A549 (cell line): ENCODE data around the gene DUSP9. TPM values are rescaled to one million over a fixed set of nuclear protein-coding genes. Genes with fewer than 3 reads are reported as not detected.

ENCODE experiments used
- ATAC-seq, 2 experiments: fragments of 200-7000 bp in 1 of 2; fragments of >200 bp in 1 of 2; cut with Nextera tagmentation in 1 of 2; cut with Tn5 transposase in 1 of 2; 3 replicates each; pipeline versions ENCODE4 v1.8.0 to v1.9.1; 2018 to 2020; ENCODE audit warnings: mild to moderate bottlenecking in 1 of 2, moderate library complexity in 1 of 2
- CTCF ChIA-PET: fragments of 300-600 bp; sonication (Branson Sonifier 250); formaldehyde crosslinking; extraction: SDS; loops from one replicate; lab custom pipeline; 2021; ENCODE audit warnings: antibody characterized with exemption, inconsistent platforms; lab: Yijun Ruan, JAX
- POLR2A ChIA-PET: fragments of 350-600 bp; formaldehyde crosslinking; extraction: SDS; loops from one replicate; lab custom pipeline; 2021; ENCODE audit warnings: antibody characterized with exemption, inconsistent platforms; lab: Yijun Ruan, JAX
- DNase-seq, 2 experiments: peaks; one replicate each; pipeline versions ENCODE4 v3.0.0 to v3.0.0-alpha.2; 2011 to 2016; ENCODE audit warnings: low read depth in 1 of 2, low spot score in 1 of 2
- FAIRE-seq: peaks from 2 replicates; lab custom pipeline; 2011; peaks lifted over from hg19 to GRCh38; lab: Jason Lieb, UNC
- H3K27ac ChIP-seq, 2 experiments: fragments of >200 bp; sonication (Bioruptor Twin); formaldehyde crosslinking; 3 replicates each; pipeline ENCODE4 v1.5.1; 2016 to 2017
- H3K4me1 ChIP-seq: fragments of >200 bp; sonication (Bioruptor Twin); formaldehyde crosslinking; 3 replicates; pipeline ENCODE4 v1.6.1; 2016
- H3K4me2 ChIP-seq: fragments of >200 bp; sonication (Bioruptor Twin); formaldehyde crosslinking; 3 replicates; pipeline ENCODE4 v1.6.1; 2016
- H3K4me3 ChIP-seq: fragments of >200 bp; sonication (Bioruptor Twin); formaldehyde crosslinking; 3 replicates; pipeline ENCODE4 v1.5.1; 2016
- H3K9me3 ChIP-seq: fragments of >200 bp; sonication (Bioruptor Twin); formaldehyde crosslinking; 3 replicates; pipeline ENCODE4 v1.6.1; 2016
- CBX2 ChIP-seq: fragments of 200-600 bp; sonication (generic); IDR thresholded peaks from 2 replicates; pipeline ENCODE4 v1.6.1; 2016; ENCODE audit warnings: low read depth, mild to moderate bottlenecking, borderline replicate concordance
- CEBPB ChIP-seq, 2 experiments: fragments of >200 bp in 1 of 2; sonication (Bioruptor Twin) in 1 of 2; formaldehyde crosslinking in 1 of 2; IDR thresholded peaks; 2 replicates each; pipeline ENCODE4 v1.6.1; 2012 to 2016
- CHD2 ChIP-seq: fragments of 150-350 bp; IDR thresholded peaks from 2 replicates; pipeline ENCODE4 v1.6.1; 2014; ENCODE audit warnings: low read length; ENCODE audit not compliant: partially characterized antibody
- ESRRA ChIP-seq: fragments of 150-350 bp; IDR thresholded peaks from 2 replicates; pipeline ENCODE4 v1.6.1; 2014; ENCODE audit warnings: mild to moderate bottlenecking, low read length, borderline replicate concordance
- FOSL2 ChIP-seq, 2 experiments: fragments of 450-650 bp in 1 of 2; fragments of >200 bp in 1 of 2; sonication (Bioruptor Twin) in 1 of 2; formaldehyde crosslinking; IDR thresholded peaks; 2 replicates each; pipeline versions ENCODE4 v1.5.0 to v1.6.1; 2016 to 2020; ENCODE audit warnings: mild to moderate bottlenecking in 1 of 2, moderate library complexity in 1 of 2
- FOXS1 ChIP-seq: fragments of 250-450 bp; sonication (Bioruptor Pico); IDR thresholded peaks from 2 replicates; pipeline ENCODE4 v1.5.0; 2020; ENCODE audit warnings: mild to moderate bottlenecking, moderate library complexity
- HEYL ChIP-seq: fragments of 250-450 bp; sonication (Bioruptor Pico); IDR thresholded peaks from 2 replicates; pipeline ENCODE4 v1.8.0; 2021; ENCODE audit warnings: mild to moderate bottlenecking, moderate library complexity
- HOXA7 ChIP-seq: fragments of 250-450 bp; sonication (Bioruptor Pico); IDR thresholded peaks from 2 replicates; pipeline ENCODE4 v1.5.0; 2020; ENCODE audit warnings: mild to moderate bottlenecking, moderate library complexity
- HOXB13 ChIP-seq: fragments of 250-450 bp; sonication (Bioruptor Pico); IDR thresholded peaks from 2 replicates; pipeline ENCODE4 v1.5.0; 2020; ENCODE audit warnings: low read depth, mild to moderate bottlenecking, moderate library complexity
- KDM1A ChIP-seq: fragments of 200-600 bp; sonication (generic); IDR thresholded peaks from 2 replicates; pipeline ENCODE4 v1.6.1; 2016; ENCODE audit warnings: low read depth, mild to moderate bottlenecking
- MAZ ChIP-seq: fragments of 150-350 bp; IDR thresholded peaks from 2 replicates; pipeline ENCODE4 v1.6.1; 2014; ENCODE audit warnings: antibody characterized with exemption, low read depth, low read length, borderline replicate concordance
- NFE2L2 ChIP-seq: fragments of 150-350 bp; conservative IDR thresholded peaks from 2 replicates; pipeline ENCODE4 v1.6.1; 2014; ENCODE audit warnings: low read length
- PHF8 ChIP-seq: fragments of 200-600 bp; sonication (generic); IDR thresholded peaks from 2 replicates; pipeline ENCODE4 v1.6.1; 2016; ENCODE audit warnings: low read depth, mild to moderate bottlenecking, antibody characterized with exemption, moderate library complexity, borderline replicate concordance
- POLR2AphosphoS2 ChIP-seq: conservative IDR thresholded peaks from 2 replicates; pipeline ENCODE4 v1.6.1; 2012; ENCODE audit warnings: low read length, improper control_type of control experiment, inconsistent platforms
- RCOR1 ChIP-seq: fragments of 150-350 bp; IDR thresholded peaks from 2 replicates; pipeline ENCODE4 v1.6.1; 2014; ENCODE audit warnings: antibody characterized with exemption, low read length, low read depth
- RFX5 ChIP-seq: fragments of 450-650 bp; IDR thresholded peaks from 2 replicates; pipeline ENCODE4 v1.7.1; 2014; ENCODE audit warnings: antibody characterized with exemption, mild to moderate bottlenecking, moderate library complexity
- SREBF2 ChIP-seq: fragments of 450-650 bp; IDR thresholded peaks from 2 replicates; pipeline ENCODE4 v1.6.1; 2014; ENCODE audit warnings: mild to moderate bottlenecking, moderate library complexity
- WGBS: methylation state at CpG from one replicate; pipeline ENCODE4 v1.1.6; 2017; ENCODE audit errors: missing lambda C conversion rate; 5-methylcytosine and 5-hydroxymethylcytosine counted together
- polyA plus RNA-seq, 4 experiments: library from polyadenylated mRNA; depleted of rRNA in 3 of 4; stranded (reverse); fragments of >200 nt; fragmentation: RNase III in 1 of 4; extraction: RNeasy Plus Mini Kit Qiagen cat#74134 plus additional on column Dnase treatment in 1 of 4; gene quantifications; 2 replicates in 3 of 4; 3 replicates in 1 of 4; pipeline ENCODE4 v1.2.3, GENCODE V29; 2011 to 2017
- TF ChIP-seq, protein P1 (sequence below): fragments of 250-450 bp; sonication (Bioruptor Pico); IDR thresholded peaks from 2 replicates; pipeline ENCODE4 v1.5.0; 2021; ENCODE audit warnings: mild to moderate bottlenecking, moderate library complexity, borderline replicate concordance
- TF ChIP-seq, protein P2 (sequence below): fragments of 150-350 bp; IDR thresholded peaks from 2 replicates; pipeline ENCODE4 v1.6.1; 2014; ENCODE audit warnings: low read depth, mild to moderate bottlenecking, low read length
- TF ChIP-seq, protein P3 (sequence below): fragments of >200 bp; sonication (Bioruptor Twin); formaldehyde crosslinking; IDR thresholded peaks from 3 replicates; pipeline ENCODE4 v1.5.1; 2016
- TF ChIP-seq, protein P4 (sequence below): IDR thresholded peaks from 2 replicates; pipeline ENCODE4 v1.6.1; 2012
- TF ChIP-seq, protein P5 (sequence below): fragments of >200 bp; sonication (Bioruptor Twin); formaldehyde crosslinking; IDR thresholded peaks from 2 replicates; pipeline ENCODE4 v1.6.1; 2016

DUSP9 gene
- polyA plus RNA-seq, 2 of the 4 experiments (the other 2 are of a cell fraction): 0.75 to 1.6 TPM

DNA sequence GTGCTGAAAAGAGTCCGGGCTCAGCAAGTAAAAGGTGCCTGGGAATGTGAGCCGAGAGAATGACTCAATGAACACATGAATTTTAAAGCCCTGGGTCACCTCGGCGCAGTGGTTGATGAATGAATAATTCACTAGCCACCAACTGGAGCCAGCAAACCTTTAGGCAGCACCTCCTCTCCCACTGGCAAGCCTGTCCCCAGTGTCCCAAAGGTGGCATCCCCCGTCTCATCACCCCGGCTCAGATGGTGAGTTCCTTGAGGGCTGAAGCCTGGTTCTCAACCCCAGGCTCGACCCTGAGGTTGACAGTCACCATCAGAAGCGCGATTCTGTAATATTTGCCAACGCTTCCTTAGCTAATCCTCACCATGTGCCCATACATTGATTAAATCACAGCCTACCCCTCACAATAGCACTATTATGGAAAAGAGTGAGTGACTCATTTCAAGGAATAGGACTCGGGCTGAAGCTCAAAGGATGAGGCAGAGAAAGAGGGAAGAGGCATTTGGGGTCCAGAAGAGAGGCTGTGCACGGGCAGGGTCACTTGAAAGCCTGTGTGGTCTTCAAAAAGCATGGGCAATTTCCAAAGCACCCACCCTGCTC is 45.4 kb upstream of the DUSP9 start:
- ChIA-PET CTCF (interaction anchor here (0.9 to 3.1 kb wide), 5 partner anchors 8 to 107 kb away, joined by 3 to 45 read pairs (median 5); no protein-coding TSS in a partner anchor), POLR2A (no interaction called here)
- no peak for TF ChIP-seq RCOR1
- no peak for TF ChIP-seq HOXB13
- no peak for TF ChIP-seq SREBF2
- no peak for TF ChIP-seq HEYL (CRISPR knock-in tag)
- Histone ChIP-seq H3K27ac (no peak overlapping the region), H3K9me3 (no peaks in the 10 kb centered on the region), H3K4me1 (peaks cover 17% of the 10 kb centered on the region; the same call in 2 of the 3 replicates), H3K4me3 (no peak overlapping the region), H3K4me2 (no peak overlapping the region)
- DNase-seq (no peak), ATAC-seq (no peak), FAIRE-seq (no peak)
- 90% methylated on average over 9 of the region's 12 CpGs for WGBS

DNA sequence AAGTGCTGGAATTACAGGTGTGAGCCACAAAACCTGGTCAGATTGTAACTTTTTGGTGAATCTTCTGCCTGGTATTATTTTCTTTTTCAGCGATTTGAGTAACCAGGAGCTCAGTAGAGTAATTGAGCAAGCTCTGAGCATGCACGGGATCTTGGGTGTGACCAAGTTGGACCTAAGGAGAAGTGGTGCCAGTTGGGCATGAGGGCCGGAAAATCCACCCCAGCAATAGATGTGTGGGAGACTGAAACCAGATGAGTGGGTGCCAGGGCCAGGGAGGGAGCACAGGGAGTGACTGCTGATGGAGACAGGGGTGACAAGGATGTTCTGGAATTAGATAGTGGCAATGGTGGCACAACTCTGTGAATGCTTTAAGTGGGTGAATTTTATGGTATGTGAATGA is 44.4 kb upstream of the DUSP9 start:
- H3K4me2 ChIP-seq: no peak overlapping the region
- peaks cover 10% of the 10 kb centered on the region; the same call in 2 of the 3 replicates for H3K4me1 ChIP-seq
- DNase-seq: no peak
- WGBS: 80% methylated on average over 3 of the region's 3 CpGs
- ATAC-seq: no peak
- FAIRE-seq: no peak
- TF ChIP-seq POLR2AphosphoS2 (no peak), SREBF2 (no peak), PHF8 (no peak), RFX5 (no peak), ESRRA (no peak), FOXS1 (no peak), MAZ (no peak), CBX2 (no peak), FOSL2 (IDR thresholded peaks at IDR 0.05) (no peak), FOSL2 (CRISPR knock-in tag; IDR thresholded peaks at IDR 0.05) (no peak), CHD2 (no peak), KDM1A (no peak), HOXA7 (no peak), CEBPB (IDR thresholded peaks at IDR 0.05) (no peak), NFE2L2 (no peak)
- TF ChIP-seq, protein P1, sequence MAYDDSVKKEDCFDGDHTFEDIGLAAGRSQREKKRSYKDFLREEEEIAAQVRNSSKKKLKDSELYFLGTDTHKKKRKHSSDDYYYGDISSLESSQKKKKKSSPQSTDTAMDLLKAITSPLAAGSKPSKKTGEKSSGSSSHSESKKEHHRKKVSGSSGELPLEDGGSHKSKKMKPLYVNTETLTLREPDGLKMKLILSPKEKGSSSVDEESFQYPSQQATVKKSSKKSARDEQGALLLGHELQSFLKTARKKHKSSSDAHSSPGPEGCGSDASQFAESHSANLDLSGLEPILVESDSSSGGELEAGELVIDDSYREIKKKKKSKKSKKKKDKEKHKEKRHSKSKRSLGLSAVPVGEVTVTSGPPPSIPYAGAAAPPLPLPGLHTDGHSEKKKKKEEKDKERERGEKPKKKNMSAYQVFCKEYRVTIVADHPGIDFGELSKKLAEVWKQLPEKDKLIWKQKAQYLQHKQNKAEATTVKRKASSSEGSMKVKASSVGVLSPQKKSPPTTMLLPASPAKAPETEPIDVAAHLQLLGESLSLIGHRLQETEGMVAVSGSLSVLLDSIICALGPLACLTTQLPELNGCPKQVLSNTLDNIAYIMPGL (CRISPR knock-in tag): no peak
- TF ChIP-seq, protein P2, sequence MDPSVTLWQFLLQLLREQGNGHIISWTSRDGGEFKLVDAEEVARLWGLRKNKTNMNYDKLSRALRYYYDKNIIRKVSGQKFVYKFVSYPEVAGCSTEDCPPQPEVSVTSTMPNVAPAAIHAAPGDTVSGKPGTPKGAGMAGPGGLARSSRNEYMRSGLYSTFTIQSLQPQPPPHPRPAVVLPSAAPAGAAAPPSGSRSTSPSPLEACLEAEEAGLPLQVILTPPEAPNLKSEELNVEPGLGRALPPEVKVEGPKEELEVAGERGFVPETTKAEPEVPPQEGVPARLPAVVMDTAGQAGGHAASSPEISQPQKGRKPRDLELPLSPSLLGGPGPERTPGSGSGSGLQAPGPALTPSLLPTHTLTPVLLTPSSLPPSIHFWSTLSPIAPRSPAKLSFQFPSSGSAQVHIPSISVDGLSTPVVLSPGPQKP: no peak
- TF ChIP-seq, protein P3, sequence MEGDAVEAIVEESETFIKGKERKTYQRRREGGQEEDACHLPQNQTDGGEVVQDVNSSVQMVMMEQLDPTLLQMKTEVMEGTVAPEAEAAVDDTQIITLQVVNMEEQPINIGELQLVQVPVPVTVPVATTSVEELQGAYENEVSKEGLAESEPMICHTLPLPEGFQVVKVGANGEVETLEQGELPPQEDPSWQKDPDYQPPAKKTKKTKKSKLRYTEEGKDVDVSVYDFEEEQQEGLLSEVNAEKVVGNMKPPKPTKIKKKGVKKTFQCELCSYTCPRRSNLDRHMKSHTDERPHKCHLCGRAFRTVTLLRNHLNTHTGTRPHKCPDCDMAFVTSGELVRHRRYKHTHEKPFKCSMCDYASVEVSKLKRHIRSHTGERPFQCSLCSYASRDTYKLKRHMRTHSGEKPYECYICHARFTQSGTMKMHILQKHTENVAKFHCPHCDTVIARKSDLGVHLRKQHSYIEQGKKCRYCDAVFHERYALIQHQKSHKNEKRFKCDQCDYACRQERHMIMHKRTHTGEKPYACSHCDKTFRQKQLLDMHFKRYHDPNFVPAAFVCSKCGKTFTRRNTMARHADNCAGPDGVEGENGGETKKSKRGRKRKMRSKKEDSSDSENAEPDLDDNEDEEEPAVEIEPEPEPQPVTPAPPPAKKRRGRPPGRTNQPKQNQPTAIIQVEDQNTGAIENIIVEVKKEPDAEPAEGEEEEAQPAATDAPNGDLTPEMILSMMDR: no peak
- TF ChIP-seq, protein P4, sequence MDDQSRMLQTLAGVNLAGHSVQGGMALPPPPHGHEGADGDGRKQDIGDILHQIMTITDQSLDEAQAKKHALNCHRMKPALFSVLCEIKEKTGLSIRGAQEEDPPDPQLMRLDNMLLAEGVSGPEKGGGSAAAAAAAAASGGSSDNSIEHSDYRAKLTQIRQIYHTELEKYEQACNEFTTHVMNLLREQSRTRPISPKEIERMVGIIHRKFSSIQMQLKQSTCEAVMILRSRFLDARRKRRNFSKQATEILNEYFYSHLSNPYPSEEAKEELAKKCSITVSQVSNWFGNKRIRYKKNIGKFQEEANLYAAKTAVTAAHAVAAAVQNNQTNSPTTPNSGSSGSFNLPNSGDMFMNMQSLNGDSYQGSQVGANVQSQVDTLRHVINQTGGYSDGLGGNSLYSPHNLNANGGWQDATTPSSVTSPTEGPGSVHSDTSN: no peak
- TF ChIP-seq, protein P5, sequence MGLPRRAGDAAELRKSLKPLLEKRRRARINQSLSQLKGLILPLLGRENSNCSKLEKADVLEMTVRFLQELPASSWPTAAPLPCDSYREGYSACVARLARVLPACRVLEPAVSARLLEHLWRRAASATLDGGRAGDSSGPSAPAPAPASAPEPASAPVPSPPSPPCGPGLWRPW: no peak
- no peaks in the 10 kb centered on the region for H3K9me3 ChIP-seq
- ChIA-PET CTCF (interaction anchor here (1.0 to 3.0 kb wide), 6 partner anchors 11 to 106 kb away, joined by 3 to 9 read pairs (median 4); no protein-coding TSS in a partner anchor), POLR2A (no interaction called here)
- H3K27ac ChIP-seq: no peak overlapping the region
- no peak overlapping the region for H3K4me3 ChIP-seq
